SK-N-SH (cell line): ENCODE measurements around the gene NTMT2. TPM values are rescaled to one million over a fixed set of nuclear protein-coding genes. Genes with fewer than 3 reads are reported as not detected.

ENCODE experiments used
- CTCF ChIA-PET: fragments of 300-600, 350-600 bp; formaldehyde crosslinking; extraction: SDS; loops from one replicate; lab custom pipeline; 2021; lab: Yijun Ruan, JAX
- POLR2A ChIA-PET: fragments of 350-600 bp; sonication (Branson Sonifier 250); formaldehyde crosslinking; extraction: SDS; loops from one replicate; lab custom pipeline; 2020; ENCODE audit warnings: antibody characterized with exemption, inconsistent platforms; lab: Yijun Ruan, JAX
- DNase-seq: peaks from one replicate; pipeline ENCODE4 v3.0.0; 2012
- H2AFZ ChIP-seq: fragments of 200-600 bp; sonication (generic); 2 replicates; pipeline ENCODE4 v1.8.1; 2016; ENCODE audit warnings: antibody characterized with exemption, mild to moderate bottlenecking, low read depth
- H3F3A ChIP-seq: fragments of 200-600 bp; sonication (generic); replicated peaks from 2 replicates; pipeline ENCODE3; 2016; ENCODE audit warnings: antibody characterized with exemption, mild to moderate bottlenecking; ENCODE audit not compliant: insufficient read depth
- H3K27ac ChIP-seq, 2 experiments: fragments of 200-500 bp in 1 of 2; fragments of 200-600 bp in 1 of 2; sonication (Bioruptor generic) in 1 of 2; sonication (generic), shearing (Covaris generic) in 1 of 2; 2 replicates each; pipeline versions ENCODE4 v1.5.1 to v1.6.1; 2014 to 2016; ENCODE audit warnings: low read depth in 2 of 2, inconsistent platforms in 1 of 2, low read length in 1 of 2, mild to moderate bottlenecking in 1 of 2, mixed read lengths in 1 of 2
- H3K27me3 ChIP-seq: fragments of 200-600 bp; sonication (generic), shearing (Covaris generic); 2 replicates; pipeline ENCODE4 v1.6.1; 2016; ENCODE audit warnings: mixed run types; ENCODE audit not compliant: insufficient read depth
- H3K36me3 ChIP-seq, 2 experiments: fragments of 200-500 bp in 1 of 2; fragments of 200-600 bp in 1 of 2; sonication (Bioruptor generic) in 1 of 2; sonication (generic) in 1 of 2; replicated peaks in 1 of 2; 2 replicates each; pipeline versions ENCODE3 to v1.5.1; 2014 to 2016; ENCODE audit warnings: low read length in 1 of 2, mild to moderate bottlenecking in 1 of 2; ENCODE audit not compliant: insufficient read depth in 2 of 2, control insufficient read depth in 1 of 2
- H3K4me1 ChIP-seq, 2 experiments: fragments of 200-500 bp in 1 of 2; fragments of 200-600 bp in 1 of 2; sonication (Bioruptor generic) in 1 of 2; sonication (generic), shearing (Covaris generic) in 1 of 2; 2 replicates each; pipeline versions ENCODE4 v1.5.1 to v1.6.1; 2014 to 2016; ENCODE audit warnings: low read depth in 1 of 2, low read length in 1 of 2, mixed run types in 1 of 2; ENCODE audit not compliant: insufficient read depth in 2 of 2, control insufficient read depth in 1 of 2
- H3K4me2 ChIP-seq: fragments of 200-600 bp; sonication (generic), shearing (Covaris generic); 2 replicates; pipeline ENCODE4 v1.6.1; 2017; ENCODE audit warnings: mixed run types
- H3K4me3 ChIP-seq, 2 experiments: fragments of 200-500 bp in 1 of 2; fragments of 200-600 bp in 1 of 2; sonication (Bioruptor generic) in 1 of 2; sonication (generic), shearing (Covaris generic) in 1 of 2; 2 replicates each; pipeline versions ENCODE4 v1.5.1 to v1.8.1; 2014 to 2016; ENCODE audit warnings: low read depth in 2 of 2, inconsistent platforms in 1 of 2, low read length in 1 of 2, mild to moderate bottlenecking in 1 of 2, mixed read lengths in 1 of 2, moderate library complexity in 1 of 2
- H3K79me2 ChIP-seq: fragments of 200-600 bp; sonication (generic); 2 replicates; pipeline ENCODE4 v1.8.1; 2017; ENCODE audit warnings: mild to moderate bottlenecking; ENCODE audit not compliant: insufficient read depth
- H3K9ac ChIP-seq: fragments of 200-600 bp; sonication (generic); 2 replicates; pipeline ENCODE4 v1.6.1; 2017; ENCODE audit warnings: mixed run types
- H3K9me2 ChIP-seq: fragments of 200-600 bp; sonication (generic); 2 replicates; pipeline ENCODE4 v1.6.1; 2017; ENCODE audit warnings: mixed run types
- H3K9me3 ChIP-seq: fragments of 200-600 bp; sonication (generic); 2 replicates; pipeline ENCODE4 v1.6.1; 2017; ENCODE audit warnings: mixed run types, mild to moderate bottlenecking, moderate library complexity
- H4K20me1 ChIP-seq: fragments of 200-600 bp; sonication (generic); 2 replicates; pipeline ENCODE4 v1.6.1; 2017; ENCODE audit warnings: mild to moderate bottlenecking, mixed run types; ENCODE audit not compliant: insufficient read depth
- CHD2 ChIP-seq: fragments of 150-350 bp; IDR thresholded peaks from 2 replicates; pipeline ENCODE4 v1.6.1; 2018; ENCODE audit warnings: low read length; ENCODE audit not compliant: partially characterized antibody
- CTCF ChIP-seq: fragments of 200-600 bp; sonication (generic); IDR thresholded peaks from 2 replicates; pipeline ENCODE4 v1.6.1; 2017; ENCODE audit warnings: antibody characterized with exemption, mild to moderate bottlenecking, moderate library complexity
- FOSL2 ChIP-seq: IDR thresholded peaks from 2 replicates; pipeline ENCODE4 v1.4.0; 2012; ENCODE audit warnings: low read depth, mild to moderate bottlenecking, moderate library complexity, borderline replicate concordance
- FOXM1 ChIP-seq: IDR thresholded peaks from 2 replicates; pipeline ENCODE4 v1.4.0; 2012; ENCODE audit warnings: low read depth, mild to moderate bottlenecking
- JUND ChIP-seq: IDR thresholded peaks from 2 replicates; pipeline ENCODE4 v1.4.0; 2012
- MEF2A ChIP-seq: IDR thresholded peaks from 2 replicates; pipeline ENCODE4 v1.4.0; 2012; ENCODE audit warnings: low read depth, borderline replicate concordance
- MXI1 ChIP-seq: IDR thresholded peaks from 2 replicates; pipeline ENCODE4 v1.6.1; 2012; ENCODE audit warnings: mild to moderate bottlenecking, low read depth, low read length, improper control_type of control experiment
- NFIC ChIP-seq: IDR thresholded peaks from 2 replicates; pipeline ENCODE4 v1.4.0; 2012; ENCODE audit warnings: borderline replicate concordance
- NRF1 ChIP-seq: IDR thresholded peaks from 2 replicates; pipeline ENCODE4 v1.6.1; 2012; ENCODE audit warnings: low read depth, mild to moderate bottlenecking, low read length
- REST ChIP-seq: IDR thresholded peaks from 2 replicates; pipeline ENCODE4 v1.6.1; 2012; ENCODE audit warnings: mild to moderate bottlenecking, low read depth, low read length, moderate library complexity
- RXRA ChIP-seq: IDR thresholded peaks from 2 replicates; pipeline ENCODE4 v1.4.0; 2012; ENCODE audit warnings: low read depth, mild to moderate bottlenecking, borderline replicate concordance
- SIN3A ChIP-seq: IDR thresholded peaks from 2 replicates; pipeline ENCODE4 v1.6.1; 2012; ENCODE audit warnings: low read depth, mild to moderate bottlenecking, low read length, moderate library complexity, borderline replicate concordance
- SMC3 ChIP-seq: IDR thresholded peaks from 2 replicates; pipeline ENCODE4 v1.6.1; 2012; ENCODE audit warnings: low read depth, low read length, improper control_type of control experiment
- TCF12 ChIP-seq: IDR thresholded peaks from 2 replicates; pipeline ENCODE4 v1.4.0; 2012
- YY1 ChIP-seq: IDR thresholded peaks from 2 replicates; pipeline ENCODE4 v1.4.0; 2012; ENCODE audit warnings: low read depth, mild to moderate bottlenecking
- ZBTB33 ChIP-seq: IDR thresholded peaks from 2 replicates; pipeline ENCODE4 v1.4.0; 2012; ENCODE audit warnings: low read depth, borderline replicate concordance
- WGBS: methylation state at CpG from one replicate; pipeline ENCODE4 v1.1.6; 2017; ENCODE audit warnings: low lambda C conversion rate; 5-methylcytosine and 5-hydroxymethylcytosine counted together
- polyA plus RNA-seq, 3 experiments: library from polyadenylated mRNA; depleted of rRNA; stranded (reverse); fragments of >200 nt; gene quantifications; 2 replicates each; pipeline ENCODE4 v1.2.3, GENCODE V29; 2012

Gene NTMT2
- polyA plus RNA-seq, 1 of the 3 experiments (the other 2 are of a cell fraction): not detected

- no peak for DNase-seq
- Histone ChIP-seq H2AFZ (no peak overlapping the region), H3K4me1 (no peaks in the 10 kb centered on the region), H4K20me1 (no peaks in the 10 kb centered on the region), H3F3A (no peaks in the 10 kb centered on the region), H3K79me2 (no peaks in the 10 kb centered on the region), H3K36me3 (no peaks in the 10 kb centered on the region), H3K9me3 (no peaks in the 10 kb centered on the region), H3K9me2 (no peaks in the 10 kb centered on the region), H3K4me2 (no peak overlapping the region), H3K9ac (no peak overlapping the region), H3K27ac (no peak overlapping the region), H3K27me3 (no peaks in the 10 kb centered on the region), H3K4me3 (no peak overlapping the region)
- ChIA-PET POLR2A (no interaction called here), CTCF (no interaction called here)
- TF ChIP-seq FOSL2 (no peak), MEF2A (no peak), RXRA (no peak)
- 55% methylated on average over 6 of the region's 6 CpGs for WGBS
These were observed 11.2 kb upstream of the NTMT2 start for GRCh38 chr1:170134521-170134920.

GRCh38 chr1:170140371-170140770 lies 5.4 kb upstream of the NTMT2 start:
- H3K27ac ChIP-seq: no peak overlapping the region
- H3K79me2 ChIP-seq: no peaks in the 10 kb centered on the region
- H3K9ac ChIP-seq: no peak overlapping the region
- H3K4me1 ChIP-seq: no peaks in the 10 kb centered on the region
- ChIA-PET POLR2A (no interaction called here), CTCF (interaction anchor here (0.6 kb wide), 1 partner anchor 1560 kb away, joined by 3 read pairs; no protein-coding TSS in a partner anchor)
- H3K4me2 ChIP-seq: no peak overlapping the region
- H3K9me3 ChIP-seq: no peaks in the 10 kb centered on the region
- no peak for DNase-seq
- H3K36me3 ChIP-seq: no peaks in the 10 kb centered on the region
- no peaks in the 10 kb centered on the region for H3K27me3 ChIP-seq
- H2AFZ ChIP-seq: no peak overlapping the region
- H3K4me3 ChIP-seq: no peak overlapping the region
- H4K20me1 ChIP-seq: no peaks in the 10 kb centered on the region
- TF ChIP-seq SIN3A (no peak), NFIC (no peak), FOXM1 (no peak), JUND (no peak), RXRA (no peak), REST (no peak), YY1 (no peak), CTCF (no peak), MXI1 (no peak), SMC3 (no peak), TCF12 (no peak), ZBTB33 (no peak), NRF1 (no peak), CHD2 (no peak)
- no peaks in the 10 kb centered on the region for H3F3A ChIP-seq
- no peaks in the 10 kb centered on the region for H3K9me2 ChIP-seq
- WGBS: 30% methylated on average over 2 of the region's 2 CpGs
